Neural progenitor cell (in vitro differentiated cells): ENCODE data around the gene FREM1. TPM values are rescaled to one million over a fixed set of nuclear protein-coding genes. Genes with fewer than 3 reads are reported as not detected.

Experiments
- DNase-seq: peaks from one replicate; pipeline ENCODE4 v3.0.0-alpha.2; 2016; ENCODE audit warnings: low spot score
- H2AFZ ChIP-seq: fragments of 200-600 bp; sonication (generic); replicated peaks from 2 replicates; pipeline ENCODE4 v1.6.1; 2016; ENCODE audit warnings: antibody characterized with exemption
- H3F3A ChIP-seq: fragments of 200-600 bp; sonication (generic); 2 replicates; pipeline ENCODE4 v1.6.1; 2016; ENCODE audit warnings: antibody characterized with exemption, low read depth
- H3K27ac ChIP-seq: fragments of 200-600 bp; sonication (generic); 2 replicates; pipeline ENCODE4 v1.5.1; 2016; ENCODE audit warnings: mild to moderate bottlenecking
- H3K27me3 ChIP-seq: fragments of 200-600 bp; sonication (generic); 2 replicates; pipeline ENCODE4 v1.6.1; 2016; ENCODE audit warnings: mild to moderate bottlenecking, moderate library complexity
- H3K36me3 ChIP-seq: fragments of 200-600 bp; sonication (generic); 2 replicates; pipeline ENCODE4 v1.5.1; 2016
- H3K4me1 ChIP-seq: fragments of 200-600 bp; sonication (generic); 2 replicates; pipeline ENCODE4 v1.6.1; 2016; ENCODE audit warnings: mixed run types
- H3K4me2 ChIP-seq: fragments of 200-600 bp; sonication (generic); 2 replicates; pipeline ENCODE4 v1.6.1; 2016
- H3K4me3 ChIP-seq: fragments of 200-600 bp; sonication (generic); 2 replicates; pipeline ENCODE4 v1.5.1; 2016
- H3K79me2 ChIP-seq: fragments of 200-600 bp; sonication (generic); 2 replicates; pipeline ENCODE4 v1.6.1; 2016; ENCODE audit warnings: low read depth
- H3K9ac ChIP-seq: fragments of 200-600 bp; sonication (generic); 2 replicates; pipeline ENCODE4 v1.6.1; 2016
- H3K9me3 ChIP-seq: fragments of 200-600 bp; sonication (generic); 2 replicates; pipeline ENCODE4 v1.5.1; 2016; ENCODE audit warnings: low read depth
- H4K20me1 ChIP-seq: fragments of 200-600 bp; sonication (generic); 2 replicates; pipeline ENCODE4 v1.6.1; 2016; ENCODE audit warnings: low read depth
- H3K27ac Mint-ChIP-seq: 3 replicates; pipeline ENCODE4 v1.8.0; 2021; ENCODE audit warnings: mixed read lengths
- H3K27me3 Mint-ChIP-seq: 2 replicates; pipeline ENCODE4 v1.8.0; 2022; ENCODE audit warnings: low read depth, mild to moderate bottlenecking, inconsistent platforms, moderate library complexity, mixed read lengths; ENCODE audit not compliant: insufficient read depth
- H3K36me3 Mint-ChIP-seq: 3 replicates; pipeline ENCODE4 v1.8.0; 2021; ENCODE audit warnings: mixed read lengths
- H3K4me1 Mint-ChIP-seq: 3 replicates; pipeline ENCODE4 v1.8.0; 2021; ENCODE audit warnings: mixed read lengths
- H3K4me3 Mint-ChIP-seq: 3 replicates; pipeline ENCODE4 v1.8.0; 2021; ENCODE audit warnings: mild to moderate bottlenecking, moderate library complexity, mixed read lengths
- H3K9me3 Mint-ChIP-seq: 3 replicates; pipeline ENCODE4 v1.8.0; 2020; ENCODE audit warnings: mixed read lengths
- CTCF ChIP-seq: fragments of 200-600 bp; sonication (generic); IDR thresholded peaks from 2 replicates; pipeline ENCODE4 v1.5.1; 2017; ENCODE audit warnings: antibody characterized with exemption, mild to moderate bottlenecking
- EZH2 ChIP-seq: fragments of 200-600 bp; sonication (generic); IDR thresholded peaks from 2 replicates; pipeline ENCODE4 v1.6.1; 2017; ENCODE audit warnings: antibody characterized with exemption, mild to moderate bottlenecking, moderate library complexity
- EZH2phosphoT487 ChIP-seq: fragments of 200-600 bp; sonication (generic); IDR thresholded peaks from 2 replicates; pipeline ENCODE4 v1.6.1; 2017; ENCODE audit warnings: antibody characterized with exemption
- total RNA-seq: library from RNA; depleted of rRNA; stranded (reverse); fragments of >200 nt; gene quantifications from 2 replicates; pipeline ENCODE4 v1.2.3, GENCODE V29; 2015; ENCODE audit warnings: low replicate concordance

The FREM1 gene
- total RNA-seq, 1 donor from 2014 or later = 1.2 TPM

GRCh38 chr9:14893280-14893679 lies 16.9 kb downstream of the FREM1 start:
- no peak for DNase-seq
- H3K4me1 Mint-ChIP-seq = peaks cover 26% of the 10 kb centered on the region
- Histone ChIP-seq H2AFZ (no peak overlapping the region), H3K9me3 (no peaks in the 10 kb centered on the region), H3K4me3 (no peak overlapping the region), H3K79me2 (no peaks in the 10 kb centered on the region), H3K27me3 (no peaks in the 10 kb centered on the region), H4K20me1 (no peaks in the 10 kb centered on the region), H3K9ac (no peak overlapping the region), H3F3A (no peaks in the 10 kb centered on the region), H3K36me3 (no peaks in the 10 kb centered on the region), H3K4me1 (no peaks in the 10 kb centered on the region), H3K4me2 (no peak overlapping the region), H3K27ac (no peak overlapping the region)
- H3K27me3 Mint-ChIP-seq = no peaks in the 10 kb centered on the region
- TF ChIP-seq EZH2 (no peak), CTCF (no peak), EZH2phosphoT487 (no peak)
- H3K4me3 Mint-ChIP-seq = no peak overlapping the region
- peaks cover 37% of the 10 kb centered on the region for H3K36me3 Mint-ChIP-seq
- H3K27ac Mint-ChIP-seq = no peak overlapping the region
- H3K9me3 Mint-ChIP-seq = peaks cover 29% of the 10 kb centered on the region

- H3K4me1 Mint-ChIP-seq = peaks cover 16% of the 10 kb centered on the region
- no peaks in the 10 kb centered on the region for H3F3A ChIP-seq
- no peak overlapping the region for H3K9ac ChIP-seq
- no peak overlapping the region for H3K4me2 ChIP-seq
- no peak overlapping the region for H3K27ac ChIP-seq
- H3K4me1 ChIP-seq = no peaks in the 10 kb centered on the region
- H3K27me3 Mint-ChIP-seq = no peaks in the 10 kb centered on the region
- H3K27ac Mint-ChIP-seq = no peak overlapping the region
- no peak overlapping the region for H3K4me3 ChIP-seq
- H3K79me2 ChIP-seq = no peaks in the 10 kb centered on the region
- no peaks in the 10 kb centered on the region for H4K20me1 ChIP-seq
- H3K9me3 ChIP-seq = no peaks in the 10 kb centered on the region
- H3K27me3 ChIP-seq = no peaks in the 10 kb centered on the region
- peaks cover 29% of the 10 kb centered on the region for H3K9me3 Mint-ChIP-seq
- no peak overlapping the region for H2AFZ ChIP-seq
- H3K36me3 Mint-ChIP-seq = peaks cover 30% of the 10 kb centered on the region
- H3K36me3 ChIP-seq = no peaks in the 10 kb centered on the region
- TF ChIP-seq CTCF = no peak
- TF ChIP-seq EZH2phosphoT487 = no peak
- TF ChIP-seq EZH2 = no peak
- no peak overlapping the region for H3K4me3 Mint-ChIP-seq
- no peak for DNase-seq
Observed at GRCh38 chr9:14891332-14891731, 18.9 kb downstream of the FREM1 start.

- Histone ChIP-seq H3K4me3 (no peak overlapping the region), H3K27me3 (no peaks in the 10 kb centered on the region), H3K79me2 (no peaks in the 10 kb centered on the region), H3K9me3 (no peaks in the 10 kb centered on the region), H4K20me1 (no peaks in the 10 kb centered on the region), H3K9ac (no peak overlapping the region), H3K27ac (no peak overlapping the region), H3K4me2 (no peak overlapping the region), H3F3A (no peaks in the 10 kb centered on the region), H3K4me1 (no peaks in the 10 kb centered on the region), H3K36me3 (no peaks in the 10 kb centered on the region), H2AFZ (no peak overlapping the region)
- peaks cover 7% of the 10 kb centered on the region for H3K4me1 Mint-ChIP-seq
- no peak for DNase-seq
- no peak for TF ChIP-seq EZH2phosphoT487
- TF ChIP-seq EZH2 = no peak
- no peak for TF ChIP-seq CTCF
- H3K9me3 Mint-ChIP-seq = peaks cover 27% of the 10 kb centered on the region
- peaks cover 24% of the 10 kb centered on the region for H3K36me3 Mint-ChIP-seq
- no peak overlapping the region for H3K4me3 Mint-ChIP-seq
- H3K27ac Mint-ChIP-seq = no peak overlapping the region
- peaks cover 5% of the 10 kb centered on the region for H3K27me3 Mint-ChIP-seq
Observed at GRCh38 chr9:14889451-14889850, 20.8 kb downstream of the FREM1 start.
